Measurements from ENCODE around the gene SLC35D1. TPM values are rescaled to one million over a fixed set of nuclear protein-coding genes. Genes with fewer than 3 reads are reported as not detected.

Gene SLC35D1
- total and polyA plus RNA-seq, 2 of the 13 experiments (the other 11 are each of a cell fraction or from before 2014, with no cell fraction given), result 12.4 to 41.5 TPM

- TF ChIP-seq TFDP1 (CRISPR knock-in tag; IDR thresholded peaks at IDR 0.05; ENCODE audit: borderline replicate concordance), result peak; percentile 18; the same call in 1 of the 2 replicates
- 0 out of 2 replicates have a peak, but pooled peaks have one; percentile 18 for TF ChIP-seq SIX4 (CRISPR knock-in tag; IDR thresholded peaks at IDR 0.05)
- peak; percentile 50; the same call in 1 of the 2 replicates for TF ChIP-seq REPIN1 (CRISPR knock-in tag; IDR thresholded peaks at IDR 0.05; ENCODE audit: borderline replicate concordance, low read depth)
- no peak for TF ChIP-seq ZNF766 (CRISPR knock-in tag; IDR thresholded peaks at IDR 0.05; ENCODE audit: borderline replicate concordance)
- TF ChIP-seq ATF5 (CRISPR knock-in tag; IDR thresholded peaks at IDR 0.05; ENCODE audit: low read depth), result peak; percentile 37; the same call in 1 of the 2 replicates
- peak; percentile 75; the same call in 1 of the 2 replicates for TF ChIP-seq MAZ (IDR thresholded peaks at IDR 0.05; ENCODE audit: borderline replicate concordance, low read depth, low read length)
- TF ChIP-seq MAZ (CRISPR knock-in tag; IDR thresholded peaks at IDR 0.05; ENCODE audit: low read depth), result peak; percentile 90
- TF ChIP-seq U2AF1 (optimal IDR thresholded peaks at IDR 0.05; ENCODE audit: low read depth, low read length), result peak; percentile 67
- TF ChIP-seq HMG20A (CRISPR knock-in tag; IDR thresholded peaks at IDR 0.05; ENCODE audit: borderline replicate concordance), result peak; percentile 29; the same call in 1 of the 2 replicates
- TF ChIP-seq ZNF576 (CRISPR knock-in tag; IDR thresholded peaks at IDR 0.05), result peak; percentile 70; the same call in 1 of the 2 replicates
- TF ChIP-seq DMAP1 (CRISPR knock-in tag; IDR thresholded peaks at IDR 0.05), result peak; percentile 86
- no peak for TF ChIP-seq MAF1 (CRISPR knock-in tag; IDR thresholded peaks at IDR 0.05; ENCODE audit: borderline replicate concordance)
- no peak for TF ChIP-seq SCMH1 (CRISPR knock-in tag; IDR thresholded peaks at IDR 0.05; ENCODE audit: borderline replicate concordance)
- TF ChIP-seq ZBTB37 (CRISPR knock-in tag; IDR thresholded peaks at IDR 0.05), result peak; percentile 89; the same call in 1 of the 2 replicates
- peak; percentile 47; the same call in 1 of the 2 replicates for TF ChIP-seq ZNF547 (CRISPR knock-in tag; IDR thresholded peaks at IDR 0.05)
- TF ChIP-seq NFKB2 (CRISPR knock-in tag; IDR thresholded peaks at IDR 0.05; ENCODE audit: borderline replicate concordance), result 0 out of 2 replicates have a peak, but pooled peaks have one; percentile 75
- TF ChIP-seq ZSCAN5A (CRISPR knock-in tag; IDR thresholded peaks at IDR 0.05; ENCODE audit: borderline replicate concordance), result no peak
- 0 out of 2 replicates have a peak, but pooled peaks have one; percentile 49 for TF ChIP-seq KLF12 (CRISPR knock-in tag; IDR thresholded peaks at IDR 0.05; ENCODE audit: borderline replicate concordance)
- peak; percentile 54; the same call in 1 of the 2 replicates for TF ChIP-seq ZNF709 (CRISPR knock-in tag; IDR thresholded peaks at IDR 0.05)
- TF ChIP-seq SNRNP70 (IDR thresholded peaks at IDR 0.05; ENCODE audit: low read depth, low read length), result no peak
- peak; percentile 63 for TF ChIP-seq ZNF792 (CRISPR knock-in tag; IDR thresholded peaks at IDR 0.05)
- no peak for TF ChIP-seq DNMT1 (CRISPR knock-in tag; IDR thresholded peaks at IDR 0.05)
- TF ChIP-seq PTBP1 (IDR thresholded peaks at IDR 0.05; ENCODE audit: low read depth, low read length, poor library complexity, severe bottlenecking), result no peak
- TF ChIP-seq ZSCAN22 (CRISPR knock-in tag; IDR thresholded peaks at IDR 0.05), result 0 out of 2 replicates have a peak, but pooled peaks have one; percentile 74
These were observed at the start of gene SLC35D1 (continued) for GRCh38 chr1:67053785-67054772.
